CD14-positive monocyte (primary cell): ENCODE data around the gene CXCL5. TPM values are rescaled to one million over a fixed set of nuclear protein-coding genes. Genes with fewer than 3 reads are reported as not detected.

Source experiments
- DNase-seq, 3 donors: peaks; one replicate each; pipeline ENCODE4 v3.0.0-alpha.2; 2011 to 2022
- H2AFZ ChIP-seq: 2 replicates; pipeline ENCODE4 v1.6.0; 2012; ENCODE audit warnings: mild to moderate bottlenecking, low read depth, low read length, inconsistent platforms; ENCODE audit not compliant: insufficient read depth, poor library complexity, severe bottlenecking
- H3K27ac ChIP-seq, 2 donors: 1 replicate in 1 of 2; 2 replicates in 1 of 2; pipeline ENCODE4 v1.5.1; 2012 to 2013; ENCODE audit warnings: low read length in 2 of 2, control low read depth in 1 of 2, inconsistent platforms in 1 of 2, low read depth in 1 of 2, mild to moderate bottlenecking in 1 of 2
- H3K27me3 ChIP-seq, 2 donors: one replicate each; pipeline versions ENCODE4 v1.6.0 to v1.6.1; 2011 to 2013; ENCODE audit warnings: low read length in 2 of 2; ENCODE audit not compliant: control insufficient read depth in 2 of 2, insufficient read depth in 2 of 2
- H3K36me3 ChIP-seq, 2 donors: replicated peaks in 1 of 2; 1 replicate in 1 of 2; 2 replicates in 1 of 2; pipeline versions ENCODE4 v1.5.1 to v1.6.1; 2012 to 2013; ENCODE audit warnings: low read length in 2 of 2, control low read depth in 1 of 2, inconsistent platforms in 1 of 2, mild to moderate bottlenecking in 1 of 2; ENCODE audit not compliant: insufficient read depth in 2 of 2, control insufficient read depth in 1 of 2
- H3K4me1 ChIP-seq, 2 donors: 1 replicate in 1 of 2; 2 replicates in 1 of 2; pipeline versions ENCODE4 v1.5.1 to v1.6.1; 2012 to 2013; ENCODE audit warnings: low read length in 2 of 2, control low read depth in 1 of 2, inconsistent platforms in 1 of 2, mild to moderate bottlenecking in 1 of 2, moderate library complexity in 1 of 2; ENCODE audit not compliant: insufficient read depth in 2 of 2, control insufficient read depth in 1 of 2
- H3K4me2 ChIP-seq: replicated peaks from 2 replicates; pipeline ENCODE3; 2012; ENCODE audit warnings: low read length, moderate library complexity, mild to moderate bottlenecking; ENCODE audit not compliant: poor library complexity, severe bottlenecking; ENCODE audit errors: extremely low read depth
- H3K4me3 ChIP-seq, 3 experiments: fragments of 200-600 bp in 1 of 3; sonication (generic) in 1 of 3; replicated peaks in 1 of 3; 1 replicate in 2 of 3; 2 replicates in 1 of 3; pipeline ENCODE4 v1.5.1; 2011 to 2013; ENCODE audit warnings: low read length in 3 of 3, mild to moderate bottlenecking in 3 of 3, control low read depth in 2 of 3, low read depth in 2 of 3, inconsistent platforms in 1 of 3, moderate library complexity in 1 of 3
- H3K79me2 ChIP-seq: 2 replicates; pipeline ENCODE4 v1.6.0; 2012; ENCODE audit warnings: mild to moderate bottlenecking, control low read depth, inconsistent platforms, low read length, moderate library complexity; ENCODE audit not compliant: insufficient read depth
- H3K9ac ChIP-seq: 2 replicates; pipeline ENCODE4 v1.6.0; 2017; ENCODE audit warnings: low read length, mild to moderate bottlenecking; ENCODE audit not compliant: insufficient read depth, poor library complexity, severe bottlenecking
- H3K9me3 ChIP-seq, 2 donors: replicated peaks in 1 of 2; 1 replicate in 1 of 2; 2 replicates in 1 of 2; pipeline versions ENCODE4 v1.5.1 to v1.6.1; 2012 to 2013; ENCODE audit warnings: low read length in 2 of 2, control low read depth in 1 of 2; ENCODE audit not compliant: control insufficient read depth in 1 of 2, insufficient read depth in 1 of 2
- H4K20me1 ChIP-seq: 2 replicates; pipeline ENCODE4 v1.6.0; 2012; ENCODE audit warnings: mild to moderate bottlenecking, low read length, control low read depth, moderate library complexity; ENCODE audit not compliant: insufficient read depth
- H3K27ac Mint-ChIP-seq, 7 donors: one replicate each; pipeline ENCODE4 v1.8.0; 2020; ENCODE audit warnings: mild to moderate bottlenecking in 7 of 7, mixed read lengths in 7 of 7, moderate library complexity in 6 of 7, inconsistent platforms in 2 of 7
- H3K27me3 Mint-ChIP-seq, 3 donors: one replicate each; pipeline ENCODE4 v1.8.0; 2021 to 2022; ENCODE audit warnings: low read depth in 3 of 3, mild to moderate bottlenecking in 3 of 3, mixed read lengths in 3 of 3, moderate library complexity in 3 of 3, inconsistent platforms in 1 of 3
- H3K36me3 Mint-ChIP-seq, 2 donors: one replicate each; pipeline ENCODE4 v1.8.0; 2020; ENCODE audit warnings: mixed read lengths in 2 of 2, inconsistent platforms in 1 of 2, mild to moderate bottlenecking in 1 of 2
- H3K4me1 Mint-ChIP-seq: one replicate; pipeline ENCODE4 v1.8.0; 2020; ENCODE audit warnings: mild to moderate bottlenecking, mixed read lengths
- H3K4me3 Mint-ChIP-seq, 2 donors: one replicate each; pipeline ENCODE4 v1.8.0; 2020; ENCODE audit warnings: mild to moderate bottlenecking in 2 of 2, mixed read lengths in 2 of 2, moderate library complexity in 1 of 2
- H3K9me3 Mint-ChIP-seq, 7 donors: one replicate each; pipeline ENCODE4 v1.8.0; 2020 to 2022; ENCODE audit warnings: mixed read lengths in 7 of 7, mild to moderate bottlenecking in 6 of 7, moderate library complexity in 6 of 7, inconsistent platforms in 2 of 7
- CTCF ChIP-seq: fragments of 200-600 bp; IDR thresholded peaks from one replicate; pipeline ENCODE4 v1.8.0; 2022; ENCODE audit warnings: antibody characterized with exemption, mild to moderate bottlenecking
- WGBS: methylation state at CpG from one replicate; pipeline ENCODE4 v1.1.5; 2013; ENCODE audit warnings: missing lambda C conversion rate; ENCODE audit not compliant: insufficient coverage; 5-methylcytosine and 5-hydroxymethylcytosine counted together
- intact Hi-C, 2 donors: fragments of 100-400 bp; cut with micrococcal nuclease; formaldehyde crosslinking; loops; one replicate each; pipeline versions ENCODE4 v1.15.0 to v1.15.1; 2023
- polyA plus RNA-seq, 3 donors: library from polyadenylated mRNA; depleted of rRNA in 1 of 3; unstranded in 2 of 3; stranded (reverse) in 1 of 3; fragments of 300-500 nt in 2 of 3; fragments of >200 nt in 1 of 3; fragmentation: Illumina TruSeq in 2 of 3; gene quantifications; 1 replicate in 2 of 3; 2 replicates in 1 of 3; pipeline ENCODE4 v1.2.3, GENCODE V29; 2012 to 2021

Gene CXCL5
- polyA plus RNA-seq, 3 donors = 0.15 TPM; not detected in 2

- no peaks in the 10 kb centered on the region for H3K4me1 ChIP-seq
- H3K27ac ChIP-seq = no peak overlapping the region
- H3K27me3 ChIP-seq = peaks cover 0 to 2% of the 10 kb centered on the region in 2 donors
- peaks cover 2 to 5% (median 4%) of the 10 kb centered on the region in 3 donors for H3K27me3 Mint-ChIP-seq
- H3K36me3 Mint-ChIP-seq = no peaks in the 10 kb centered on the region
- no peak overlapping the region for H3K9ac ChIP-seq
- no CpG with 5 or more reads among the region's 1 CpG for WGBS
- DNase-seq = no peak
- H3K9me3 Mint-ChIP-seq = peaks cover 0 to 3% (median 0%) of the 10 kb centered on the region in 7 donors
- TF ChIP-seq CTCF = no peak
- H3K9me3 ChIP-seq = no peaks in the 10 kb centered on the region
- H3K4me3 Mint-ChIP-seq = no peak overlapping the region
- intact Hi-C loops = no loop called here
- H3K4me2 ChIP-seq = no peak overlapping the region
- no peaks in the 10 kb centered on the region for H3K79me2 ChIP-seq
- H4K20me1 ChIP-seq = no peaks in the 10 kb centered on the region
- peaks cover 2% of the 10 kb centered on the region for H3K4me1 Mint-ChIP-seq
- no peak overlapping the region for H3K4me3 ChIP-seq
- no peaks in the 10 kb centered on the region for H3K36me3 ChIP-seq
- no peak overlapping the region for H2AFZ ChIP-seq
- H3K27ac Mint-ChIP-seq = no peak overlapping the region
Observed at GRCh38 chr4:73991742-73992000, 6.8 kb downstream of the CXCL5 start.

- Histone ChIP-seq H3K27me3 (no peaks in the 10 kb centered on the region), H3K4me2 (no peak overlapping the region), H2AFZ (no peak overlapping the region), H3K9ac (no peak overlapping the region), H3K36me3 (no peaks in the 10 kb centered on the region), H4K20me1 (no peaks in the 10 kb centered on the region), H3K4me3 (no peak overlapping the region), H3K27ac (no peak overlapping the region), H3K9me3 (no peaks in the 10 kb centered on the region), H3K79me2 (no peaks in the 10 kb centered on the region), H3K4me1 (no peaks in the 10 kb centered on the region)
- peaks cover 2 to 3% (median 2%) of the 10 kb centered on the region in 3 donors for H3K27me3 Mint-ChIP-seq
- H3K4me3 Mint-ChIP-seq = no peak overlapping the region
- WGBS = no CpG with 5 or more reads among the region's 9 CpGs
- no peaks in the 10 kb centered on the region for H3K36me3 Mint-ChIP-seq
- intact Hi-C loops = no loop called here
- no peak overlapping the region for H3K27ac Mint-ChIP-seq
- peaks cover 2% of the 10 kb centered on the region for H3K4me1 Mint-ChIP-seq
- peaks cover 0 to 3% (median 0%) of the 10 kb centered on the region in 7 donors for H3K9me3 Mint-ChIP-seq
- DNase-seq = no peak
- TF ChIP-seq CTCF = no peak
Observed at GRCh38 chr4:73990988-73991741, 7.3 kb downstream of the CXCL5 start.
